ENCODE data around the gene IGDCC3. TPM values are rescaled to one million over a fixed set of nuclear protein-coding genes. Genes with fewer than 3 reads are reported as not detected.

The IGDCC3 gene
- polyA plus RNA-seq, 1 donor from 2014 or later = 14.4 TPM

DNA sequence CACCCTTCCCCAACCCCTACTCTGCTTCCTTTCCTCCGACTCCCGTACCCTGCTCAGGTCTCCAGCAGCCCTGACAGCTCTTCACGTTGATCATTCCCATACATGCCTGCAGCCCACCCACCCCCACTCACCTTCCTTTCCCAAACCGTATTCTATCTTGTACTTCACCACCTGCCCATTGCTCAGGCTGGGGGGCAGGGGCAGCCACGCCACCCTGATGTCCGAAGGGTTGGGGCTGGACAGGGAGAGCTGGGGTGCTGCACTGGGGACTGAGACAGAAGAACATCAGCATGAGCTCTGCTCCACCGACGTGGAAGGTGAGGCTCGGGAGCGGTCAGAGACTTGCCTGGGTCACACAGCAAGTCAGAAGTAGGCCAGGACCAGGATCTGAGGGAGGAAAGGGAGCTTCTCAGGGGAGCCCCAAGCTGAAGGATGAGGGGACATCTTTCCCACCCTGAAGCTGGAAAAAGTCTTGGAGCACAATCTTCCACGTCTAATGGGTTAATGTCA is 16.5 kb upstream of the IGDCC3 start:
- Histone ChIP-seq H3K36me3 (ENCODE audit: insufficient read depth, low read length) (no peaks in the 10 kb centered on the region), H3K27me3 (ENCODE audit: insufficient read depth, low read depth, low read length) (no peaks in the 10 kb centered on the region)
- TF ChIP-seq POLR2AphosphoS5 (IDR thresholded peaks at IDR 0.05) = no peak
- no peak for TF ChIP-seq RAD21 (conservative IDR thresholded peaks at IDR 0.05)
- TF ChIP-seq EZH2 (IDR thresholded peaks at IDR 0.05; ENCODE audit: borderline replicate concordance, insufficient read depth, low read length, poor library complexity, severe bottlenecking) = no peak
- no peak for TF ChIP-seq EP300 (conservative IDR thresholded peaks at IDR 0.05; ENCODE audit: poor library complexity, severe bottlenecking)
- no peak for TF ChIP-seq SMC3 (conservative IDR thresholded peaks at IDR 0.05; ENCODE audit: poor library complexity)
- TF ChIP-seq, protein P1, sequence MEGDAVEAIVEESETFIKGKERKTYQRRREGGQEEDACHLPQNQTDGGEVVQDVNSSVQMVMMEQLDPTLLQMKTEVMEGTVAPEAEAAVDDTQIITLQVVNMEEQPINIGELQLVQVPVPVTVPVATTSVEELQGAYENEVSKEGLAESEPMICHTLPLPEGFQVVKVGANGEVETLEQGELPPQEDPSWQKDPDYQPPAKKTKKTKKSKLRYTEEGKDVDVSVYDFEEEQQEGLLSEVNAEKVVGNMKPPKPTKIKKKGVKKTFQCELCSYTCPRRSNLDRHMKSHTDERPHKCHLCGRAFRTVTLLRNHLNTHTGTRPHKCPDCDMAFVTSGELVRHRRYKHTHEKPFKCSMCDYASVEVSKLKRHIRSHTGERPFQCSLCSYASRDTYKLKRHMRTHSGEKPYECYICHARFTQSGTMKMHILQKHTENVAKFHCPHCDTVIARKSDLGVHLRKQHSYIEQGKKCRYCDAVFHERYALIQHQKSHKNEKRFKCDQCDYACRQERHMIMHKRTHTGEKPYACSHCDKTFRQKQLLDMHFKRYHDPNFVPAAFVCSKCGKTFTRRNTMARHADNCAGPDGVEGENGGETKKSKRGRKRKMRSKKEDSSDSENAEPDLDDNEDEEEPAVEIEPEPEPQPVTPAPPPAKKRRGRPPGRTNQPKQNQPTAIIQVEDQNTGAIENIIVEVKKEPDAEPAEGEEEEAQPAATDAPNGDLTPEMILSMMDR (IDR thresholded peaks at IDR 0.05; ENCODE audit: poor library complexity, severe bottlenecking) = no peak
- TF ChIP-seq, protein P2, sequence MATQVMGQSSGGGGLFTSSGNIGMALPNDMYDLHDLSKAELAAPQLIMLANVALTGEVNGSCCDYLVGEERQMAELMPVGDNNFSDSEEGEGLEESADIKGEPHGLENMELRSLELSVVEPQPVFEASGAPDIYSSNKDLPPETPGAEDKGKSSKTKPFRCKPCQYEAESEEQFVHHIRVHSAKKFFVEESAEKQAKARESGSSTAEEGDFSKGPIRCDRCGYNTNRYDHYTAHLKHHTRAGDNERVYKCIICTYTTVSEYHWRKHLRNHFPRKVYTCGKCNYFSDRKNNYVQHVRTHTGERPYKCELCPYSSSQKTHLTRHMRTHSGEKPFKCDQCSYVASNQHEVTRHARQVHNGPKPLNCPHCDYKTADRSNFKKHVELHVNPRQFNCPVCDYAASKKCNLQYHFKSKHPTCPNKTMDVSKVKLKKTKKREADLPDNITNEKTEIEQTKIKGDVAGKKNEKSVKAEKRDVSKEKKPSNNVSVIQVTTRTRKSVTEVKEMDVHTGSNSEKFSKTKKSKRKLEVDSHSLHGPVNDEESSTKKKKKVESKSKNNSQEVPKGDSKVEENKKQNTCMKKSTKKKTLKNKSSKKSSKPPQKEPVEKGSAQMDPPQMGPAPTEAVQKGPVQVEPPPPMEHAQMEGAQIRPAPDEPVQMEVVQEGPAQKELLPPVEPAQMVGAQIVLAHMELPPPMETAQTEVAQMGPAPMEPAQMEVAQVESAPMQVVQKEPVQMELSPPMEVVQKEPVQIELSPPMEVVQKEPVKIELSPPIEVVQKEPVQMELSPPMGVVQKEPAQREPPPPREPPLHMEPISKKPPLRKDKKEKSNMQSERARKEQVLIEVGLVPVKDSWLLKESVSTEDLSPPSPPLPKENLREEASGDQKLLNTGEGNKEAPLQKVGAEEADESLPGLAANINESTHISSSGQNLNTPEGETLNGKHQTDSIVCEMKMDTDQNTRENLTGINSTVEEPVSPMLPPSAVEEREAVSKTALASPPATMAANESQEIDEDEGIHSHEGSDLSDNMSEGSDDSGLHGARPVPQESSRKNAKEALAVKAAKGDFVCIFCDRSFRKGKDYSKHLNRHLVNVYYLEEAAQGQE (IDR thresholded peaks at IDR 0.05; ENCODE audit: borderline replicate concordance) = no peak
- TF ChIP-seq MXI1 (conservative IDR thresholded peaks at IDR 0.05; ENCODE audit: poor library complexity, severe bottlenecking) = no peak

DNA sequence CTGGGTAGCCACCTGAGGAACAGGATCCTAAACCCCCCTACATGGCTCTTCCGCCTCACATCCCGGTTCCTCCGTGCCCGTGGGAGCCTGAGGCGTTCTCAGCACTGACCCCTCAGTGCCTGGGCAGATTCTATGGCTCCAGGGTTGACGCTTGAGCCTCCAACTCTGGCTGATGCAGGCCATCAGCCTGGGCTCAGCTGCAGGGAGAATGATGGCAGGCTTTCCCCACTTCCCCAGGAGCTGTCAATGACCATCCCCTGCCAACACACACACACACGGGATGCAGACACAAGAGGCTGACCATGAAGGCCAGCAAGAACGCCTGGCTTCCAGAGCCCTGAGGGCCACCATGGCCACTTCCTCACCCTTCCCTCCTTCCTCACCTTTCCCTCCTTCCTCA is 15.8 kb upstream of the IGDCC3 start:
- H3K79me2 ChIP-seq (replicated peaks; ENCODE audit: insufficient read depth, low read length) = no peaks in the 10 kb centered on the region
- H3K9ac ChIP-seq (ENCODE audit: low read length) = no peak overlapping the region
- no peak overlapping the region for H3K27ac ChIP-seq (ENCODE audit: low read length)
- no peak overlapping the region for H2AFZ ChIP-seq (ENCODE audit: low read depth, low read length)
- H3K4me2 ChIP-seq (ENCODE audit: low read length) = no peak overlapping the region
- no peaks in the 10 kb centered on the region for H3K36me3 ChIP-seq (ENCODE audit: insufficient read depth, low read length)
- H3K9me2 ChIP-seq (ENCODE audit: insufficient read depth, low read length) = no peaks in the 10 kb centered on the region
- H3K27me3 ChIP-seq (ENCODE audit: insufficient read depth, low read depth, low read length) = no peaks in the 10 kb centered on the region
- no peak overlapping the region for H3K4me3 ChIP-seq (ENCODE audit: low read length)
- H3F3A ChIP-seq (ENCODE audit: insufficient read depth, low read length, poor library complexity, severe bottlenecking) = no peaks in the 10 kb centered on the region
- no peaks in the 10 kb centered on the region for H4K20me1 ChIP-seq (ENCODE audit: insufficient read depth)
- TF ChIP-seq RAD21 (conservative IDR thresholded peaks at IDR 0.05) = no peak
- TF ChIP-seq SMC3 (conservative IDR thresholded peaks at IDR 0.05; ENCODE audit: poor library complexity) = no peak
- no peak for TF ChIP-seq MXI1 (conservative IDR thresholded peaks at IDR 0.05; ENCODE audit: poor library complexity, severe bottlenecking)
- TF ChIP-seq, protein P2 (IDR thresholded peaks at IDR 0.05; ENCODE audit: borderline replicate concordance) = no peak
- TF ChIP-seq POLR2AphosphoS5 (IDR thresholded peaks at IDR 0.05) = no peak
- no peak for TF ChIP-seq EP300 (conservative IDR thresholded peaks at IDR 0.05; ENCODE audit: poor library complexity, severe bottlenecking)
- no peak for TF ChIP-seq TAF1 (IDR thresholded peaks at IDR 0.05; ENCODE audit: low read depth)
- TF ChIP-seq, protein P1 (IDR thresholded peaks at IDR 0.05; ENCODE audit: poor library complexity, severe bottlenecking) = no peak
- no peak for TF ChIP-seq EZH2 (IDR thresholded peaks at IDR 0.05; ENCODE audit: borderline replicate concordance, insufficient read depth, low read length, poor library complexity, severe bottlenecking)
- H3K9me3 ChIP-seq (ENCODE audit: low read length) = no peaks in the 10 kb centered on the region

More for the DNA sequence above, 16.5 kb upstream of the IGDCC3 start:
- H3K27ac ChIP-seq (ENCODE audit: low read length) = no peak overlapping the region
- H2AFZ ChIP-seq (ENCODE audit: low read depth, low read length) = no peak overlapping the region
- no peak overlapping the region for H3K4me2 ChIP-seq (ENCODE audit: low read length)
- no peaks in the 10 kb centered on the region for H3F3A ChIP-seq (ENCODE audit: insufficient read depth, low read length, poor library complexity, severe bottlenecking)
- no peaks in the 10 kb centered on the region for H3K79me2 ChIP-seq (replicated peaks; ENCODE audit: insufficient read depth, low read length)
- no peaks in the 10 kb centered on the region for H4K20me1 ChIP-seq (ENCODE audit: insufficient read depth)
- H3K4me3 ChIP-seq (ENCODE audit: low read length) = no peak overlapping the region
- H3K9me3 ChIP-seq (ENCODE audit: low read length) = no peaks in the 10 kb centered on the region
- no peaks in the 10 kb centered on the region for H3K9me2 ChIP-seq (ENCODE audit: insufficient read depth, low read length)
- no peak overlapping the region for H3K9ac ChIP-seq (ENCODE audit: low read length)
